Spleen (tissue), 7 donors: Measurements from ENCODE around the gene EZR.

Source experiments
- POLR2A ChIP-seq, 3 donors: fragments of 450-650 bp; IDR thresholded peaks; one replicate each; pipeline ENCODE4 v1.5.1; 2017; ENCODE audit warnings: antibody characterized with exemption in 3 of 3, mild to moderate bottlenecking in 1 of 3
- TF ChIP-seq, protein P1 (sequence below), 11 experiments: fragments of 200-600 bp in 7 of 11; fragments of 450-650 bp in 4 of 11; sonication (generic) in 4 of 11; IDR thresholded peaks in 8 of 11; conservative IDR thresholded peaks in 3 of 11; 1 replicate in 7 of 11; 2 replicates in 4 of 11; pipeline versions ENCODE4 v1.4.0 to v1.8.0; 2016 to 2021; ENCODE audit warnings: antibody characterized with exemption in 11 of 11, inconsistent platforms in 4 of 11, mild to moderate bottlenecking in 1 of 11
- donor health status: DM: no; HTN: no; CAD: no; lungs with moderate emphysema.
- donor health status: DM: no; HTN: no; CAD: no.
- donor health status: DM: no; HTN: no; CAD: no.

GRCh38 chr6:158737082-158737709 is 82.0 kb downstream of the EZR start:
- TF ChIP-seq, protein P1, sequence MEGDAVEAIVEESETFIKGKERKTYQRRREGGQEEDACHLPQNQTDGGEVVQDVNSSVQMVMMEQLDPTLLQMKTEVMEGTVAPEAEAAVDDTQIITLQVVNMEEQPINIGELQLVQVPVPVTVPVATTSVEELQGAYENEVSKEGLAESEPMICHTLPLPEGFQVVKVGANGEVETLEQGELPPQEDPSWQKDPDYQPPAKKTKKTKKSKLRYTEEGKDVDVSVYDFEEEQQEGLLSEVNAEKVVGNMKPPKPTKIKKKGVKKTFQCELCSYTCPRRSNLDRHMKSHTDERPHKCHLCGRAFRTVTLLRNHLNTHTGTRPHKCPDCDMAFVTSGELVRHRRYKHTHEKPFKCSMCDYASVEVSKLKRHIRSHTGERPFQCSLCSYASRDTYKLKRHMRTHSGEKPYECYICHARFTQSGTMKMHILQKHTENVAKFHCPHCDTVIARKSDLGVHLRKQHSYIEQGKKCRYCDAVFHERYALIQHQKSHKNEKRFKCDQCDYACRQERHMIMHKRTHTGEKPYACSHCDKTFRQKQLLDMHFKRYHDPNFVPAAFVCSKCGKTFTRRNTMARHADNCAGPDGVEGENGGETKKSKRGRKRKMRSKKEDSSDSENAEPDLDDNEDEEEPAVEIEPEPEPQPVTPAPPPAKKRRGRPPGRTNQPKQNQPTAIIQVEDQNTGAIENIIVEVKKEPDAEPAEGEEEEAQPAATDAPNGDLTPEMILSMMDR (IDR thresholded peaks at IDR 0.05 in 8 of 11, conservative IDR thresholded peaks at IDR 0.05 in 3 of 11) = no peak
- no peak for TF ChIP-seq POLR2A (IDR thresholded peaks at IDR 0.05)
